Stimulated activated CD8-positive, alpha-beta memory T cell treated with anti-CD3 and anti-CD28 coated beads, Interleukin-12 subunit alpha, Interleukin-12 subunit beta, amount 100 ng/mL, for 1 hour (primary cell): ENCODE results near the gene SLC41A3.
"Not testable (repeated sequence)": the region's sequence is repeated elsewhere in the genome, so short reads cannot be mapped to it uniquely, and the experiment has no call there.

Experiments
- DNase-seq: peaks from one replicate; pipeline ENCODE4 v3.0.0-alpha.2; 2020; ENCODE audit warnings: low read depth

SLC41A3 gene

GRCh38 chr3:126106336-126107202 lies 22.6 kb upstream of the SLC41A3 start:
- no peak for DNase-seq

- DNase-seq, result no peak
Measured at GRCh38 chr3:126105691-126106187, 21.8 kb upstream of the SLC41A3 start.

GRCh38 chr3:126104742-126105605 lies 21.1 kb upstream of the SLC41A3 start:
- no peak for DNase-seq

- DNase-seq, result no peak
Measured at GRCh38 chr3:126104028-126104635, 20.2 kb upstream of the SLC41A3 start.

GRCh38 chr3:126103121-126104027 lies 19.4 kb upstream of the SLC41A3 start:
- DNase-seq, result no peak

DNA sequence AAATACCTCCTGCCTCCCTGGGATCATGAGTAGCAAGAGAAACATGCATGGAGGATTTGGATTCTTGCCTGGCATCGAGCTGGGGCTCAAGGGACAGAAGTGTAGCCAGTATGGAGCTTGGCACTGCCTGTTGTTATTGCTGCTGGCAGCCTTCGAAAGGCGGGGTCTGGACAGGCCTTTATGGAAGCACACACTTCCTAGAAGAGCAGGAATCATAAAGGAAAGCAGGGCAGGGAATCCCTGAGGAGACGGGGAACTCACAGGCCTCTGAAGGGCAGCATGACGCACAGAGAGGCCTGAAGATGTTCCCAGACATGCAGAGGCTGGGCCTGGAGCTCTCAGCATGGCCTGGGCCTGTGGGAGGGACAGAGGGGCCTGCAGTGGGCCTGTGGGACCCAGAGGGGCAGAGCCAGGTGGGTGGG lies 18.6 kb upstream of the SLC41A3 start:
- no peak for DNase-seq

DNA sequence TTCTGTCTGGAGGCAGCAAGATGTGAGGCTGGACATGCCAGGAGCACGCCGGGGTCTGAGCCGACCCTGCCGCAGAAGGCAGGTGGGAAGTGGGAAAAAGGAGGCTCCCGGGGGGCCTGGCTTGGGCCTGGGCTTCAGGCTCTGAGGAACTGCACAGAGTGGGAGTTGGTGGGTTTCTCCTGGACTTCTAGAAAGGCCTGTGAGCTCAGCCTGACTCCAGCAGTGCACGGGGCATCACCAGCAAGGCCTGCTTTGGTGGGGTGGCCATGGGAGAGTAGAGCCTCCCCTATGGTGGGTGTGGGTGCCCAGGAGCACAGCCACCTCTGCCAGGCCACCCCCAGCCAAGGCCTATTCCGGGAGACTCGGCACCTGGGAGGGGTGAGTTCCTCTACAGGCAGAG lies 18.1 kb upstream of the SLC41A3 start:
- DNase-seq, result no peak

GRCh38 chr3:126101521-126101982 lies 17.6 kb upstream of the SLC41A3 start:
- DNase-seq, result no peak

- DNase-seq, result no peak
Measured at GRCh38 chr3:126100634-126101301, 16.8 kb upstream of the SLC41A3 start.

GRCh38 chr3:126100269-126100633 lies 16.3 kb upstream of the SLC41A3 start:
- DNase-seq, result no peak

- no peak for DNase-seq
Measured at GRCh38 chr3:126098391-126098858, 14.5 kb upstream of the SLC41A3 start.

DNA sequence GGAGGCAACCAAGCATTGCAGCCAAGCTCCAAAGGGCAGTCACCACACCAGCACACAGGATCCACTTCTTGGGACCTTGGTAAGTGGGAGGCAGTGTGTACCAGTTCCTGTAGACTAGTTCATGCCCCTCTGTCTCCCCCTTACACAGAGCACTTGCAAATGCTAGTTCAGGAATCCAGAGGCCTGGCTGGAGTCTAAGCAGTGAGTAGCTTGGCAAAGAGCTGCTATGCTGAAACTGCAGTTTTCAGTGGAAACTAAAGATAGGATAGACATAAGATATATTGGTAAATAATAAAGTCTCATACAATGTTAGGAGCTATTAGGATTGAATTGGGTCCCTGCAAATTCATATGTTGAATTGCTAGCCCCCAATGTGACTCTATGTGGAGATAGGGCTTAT lies 13.9 kb upstream of the SLC41A3 start:
- DNase-seq, result no peak

- DNase-seq, result not testable (repeated sequence)
Measured at GRCh38 chr3:126096274-126096673, 12.3 kb upstream of the SLC41A3 start.

DNA sequence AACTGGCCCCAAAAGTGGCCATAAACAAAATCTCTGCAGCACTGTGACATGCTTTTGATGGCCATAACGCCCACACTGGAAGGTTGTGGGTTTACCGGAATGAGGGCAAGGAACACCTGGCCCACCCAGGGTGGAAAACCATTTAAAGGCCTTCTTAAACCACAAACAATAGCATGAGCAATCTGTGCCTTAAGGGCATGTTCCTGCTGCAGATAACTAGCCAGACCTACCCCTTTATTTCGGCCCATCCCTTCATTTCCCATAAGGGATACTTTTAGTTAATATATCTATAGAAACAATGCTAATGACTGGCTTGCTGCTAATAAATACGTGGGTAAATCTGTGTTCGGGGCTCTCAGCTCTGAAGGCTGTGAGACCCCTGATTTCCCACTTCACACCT lies 8.2 kb upstream of the SLC41A3 start:
- not testable (repeated sequence) for DNase-seq

DNA sequence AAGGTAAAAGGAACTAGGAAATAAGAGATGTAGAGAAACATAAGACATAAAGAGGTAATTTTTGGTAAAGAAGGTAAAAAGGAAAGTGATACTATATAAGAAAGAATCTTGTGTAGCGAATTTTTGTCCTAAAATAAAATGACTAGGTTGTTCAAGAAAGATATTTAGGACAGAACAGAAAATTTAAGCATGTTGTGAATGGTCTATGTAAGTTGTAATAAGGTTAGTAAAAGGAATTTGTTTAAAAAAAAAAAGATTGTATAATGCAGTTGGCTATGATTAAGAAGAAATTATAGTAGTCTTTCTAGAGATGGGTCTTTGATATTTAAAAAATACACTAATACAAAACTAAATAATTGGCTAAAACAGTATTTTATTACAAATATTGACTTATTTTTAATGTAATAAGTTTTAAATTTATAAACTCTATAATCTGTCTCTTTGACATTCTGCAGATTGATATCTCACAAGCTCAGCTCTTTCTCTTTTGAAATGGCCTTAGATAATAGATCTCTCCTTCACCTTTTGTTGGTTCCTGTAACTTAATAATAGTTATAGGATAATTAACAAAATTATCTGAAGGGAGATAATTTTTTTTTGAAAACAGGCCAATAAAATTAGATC lies 3.7 kb upstream of the SLC41A3 start:
- DNase-seq, result no peak

DNA sequence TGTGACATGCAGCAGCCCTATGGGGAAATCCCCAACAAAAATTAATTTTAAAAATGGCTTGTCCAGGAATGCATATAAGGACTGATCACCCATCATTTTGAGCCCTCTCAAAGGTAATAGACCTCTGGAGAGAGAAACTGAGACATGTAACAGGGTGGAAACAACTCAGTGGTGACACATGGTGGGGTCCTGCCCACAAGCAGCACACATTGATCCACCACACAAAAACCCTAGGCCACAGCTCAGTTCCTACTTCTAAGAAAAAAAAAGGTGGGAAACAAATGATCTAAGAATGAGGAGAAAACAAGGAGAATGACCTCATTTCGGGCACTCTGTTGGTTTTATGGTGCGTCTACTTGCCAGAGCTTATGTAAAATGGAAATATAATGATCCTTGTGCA lies 1.9 kb upstream of the SLC41A3 start:
- no peak for DNase-seq

DNA sequence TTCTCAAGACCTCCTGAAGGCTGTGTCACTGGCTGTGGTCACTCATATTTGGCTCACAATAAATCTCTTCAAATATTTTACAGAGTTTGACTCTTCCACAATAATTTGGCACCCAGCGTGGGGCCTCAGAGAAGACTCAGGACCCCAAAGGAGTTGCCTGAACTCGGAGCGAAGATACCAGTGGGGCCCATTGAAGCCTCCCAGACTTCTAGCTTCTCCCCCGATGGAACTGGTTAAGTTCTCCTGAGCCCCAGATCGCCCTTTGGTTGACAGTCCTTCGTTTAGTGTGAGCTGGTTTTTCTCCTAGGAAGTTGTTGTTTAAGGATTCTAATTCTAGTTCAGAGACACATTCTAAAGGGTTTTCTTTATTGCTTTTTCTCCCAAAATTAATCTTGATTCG lies 1.4 kb upstream of the SLC41A3 start:
- no peak for DNase-seq

DNA sequence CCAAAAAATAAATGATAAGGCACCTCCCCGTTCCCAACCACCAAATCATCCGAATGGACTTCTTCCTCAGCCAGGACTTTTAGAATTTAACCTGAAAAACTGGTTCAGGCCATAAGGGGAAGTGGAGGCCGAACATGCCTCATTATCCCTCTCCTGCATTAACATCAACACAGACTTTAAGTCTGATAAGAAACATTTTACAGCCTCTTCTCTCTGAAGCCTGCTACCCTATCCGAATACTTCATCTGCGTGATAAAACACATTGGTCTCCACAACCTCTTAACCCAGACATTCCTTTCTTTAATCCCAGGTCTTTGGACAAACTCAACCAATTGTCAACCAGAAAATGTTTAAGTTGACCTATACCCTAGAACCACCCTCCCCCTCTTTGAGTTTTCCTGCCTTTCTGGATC lies 850 bp upstream of the SLC41A3 start:
- DNase-seq, result no peak

DNA sequence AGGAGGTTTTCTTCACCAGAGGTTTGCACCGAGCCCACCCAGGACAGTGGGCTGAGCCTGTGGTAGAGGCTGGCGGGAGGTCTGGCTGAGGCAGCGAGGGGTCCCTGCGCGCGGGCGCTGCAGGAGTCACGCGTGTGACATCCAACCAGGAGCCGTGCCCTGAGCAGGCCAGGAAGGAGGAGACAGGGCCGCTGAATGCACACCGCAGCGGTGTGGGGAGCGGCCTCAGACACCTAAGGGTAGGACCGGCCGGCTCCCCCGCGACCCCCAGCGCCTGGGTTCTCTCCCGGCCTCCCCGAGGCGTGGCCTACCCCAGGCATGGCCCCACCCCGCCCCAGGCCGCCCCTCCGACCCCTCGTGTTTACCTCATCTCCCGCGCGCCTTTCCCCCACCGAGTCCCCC lies 412 bp downstream of the SLC41A3 start:
- peak; percentile 12 for DNase-seq

- DNase-seq, result no peak
Measured at GRCh38 chr3:126083138-126083445, 832 bp downstream of the SLC41A3 start.
